ENCODE results near the gene GJC1. TPM values are rescaled to one million over a fixed set of nuclear protein-coding genes. Genes with fewer than 3 reads are reported as not detected.

The GJC1 gene
- total and polyA plus RNA-seq, 2 of the 8 experiments (the other 6 are each of a cell fraction or from before 2014, with no cell fraction given) = 29.1 to 154 TPM

GRCh38 chr17:44752953-44753861 is 76.9 kb downstream of the GJC1 start:
- Histone ChIP-seq H3K27me3 (replicated peaks in 1 of 4; ENCODE audit: control insufficient read depth in 3 of 4, extremely low read depth in 1 of 4, insufficient read depth in 3 of 4, low read length in 3 of 4) (peaks cover 8 to 15% (median 15%) of the 10 kb centered on the region in 4 experiments), H3K23ac (ENCODE audit: insufficient read length) (no peak overlapping the region), H3K27ac (ENCODE audit: low read depth, low read length) (no peak overlapping the region), H4K20me1 (replicated peaks in 1 of 2; ENCODE audit: control insufficient read depth in 1 of 2, insufficient read depth in 2 of 2, low read length in 2 of 2) (peaks cover 0 to 3% of the 10 kb centered on the region in 2 experiments), H3K4ac (replicated peaks; ENCODE audit: insufficient read length, low read depth, low read length) (no peak overlapping the region), H2BK5ac (ENCODE audit: low read depth, low read length) (no peak overlapping the region), H3K79me1 (ENCODE audit: low read depth, low read length) (no peaks in the 10 kb centered on the region), H3K4me1 (replicated peaks in 1 of 4; ENCODE audit: control insufficient read depth in 3 of 4, insufficient read depth in 4 of 4, low read length in 3 of 4) (no peaks in the 10 kb centered on the region; a peak in 1 of 7 replicates), H4K5ac (ENCODE audit: insufficient read length, low read depth, low read length) (no peak overlapping the region), H2AK5ac (ENCODE audit: low read depth, low read length) (no peak overlapping the region), H3K18ac (ENCODE audit: extremely low read depth, low read length) (no peak overlapping the region), H2AFZ (ENCODE audit: low read length) (no peak overlapping the region), H3K4me3 (ENCODE audit: extremely low read depth in 1 of 4, insufficient read depth in 2 of 4, low read depth in 3 of 4, low read length in 4 of 4) (no peak overlapping the region), H3K56ac (replicated peaks; ENCODE audit: insufficient read length, low read depth, low read length) (no peak overlapping the region), H3K9ac (replicated peaks in 1 of 4; ENCODE audit: extremely low read depth in 1 of 4, low read depth in 3 of 4, low read length in 3 of 4) (no peak overlapping the region), H3K4me2 (ENCODE audit: insufficient read depth in 1 of 2, low read depth in 2 of 2, low read length in 2 of 2) (no peak overlapping the region), H2BK120ac (replicated peaks; ENCODE audit: low read depth, low read length) (no peak overlapping the region), H4K91ac (replicated peaks; ENCODE audit: insufficient read length, low read length) (no peak overlapping the region), H3K14ac (ENCODE audit: insufficient read length) (no peak overlapping the region), H3K9me3 (ENCODE audit: insufficient read depth in 2 of 2, low read depth in 1 of 2, low read length in 1 of 2) (no peaks in the 10 kb centered on the region), H3K79me2 (ENCODE audit: control insufficient read depth in 1 of 2, insufficient read depth in 2 of 2, low read length in 2 of 2) (no peaks in the 10 kb centered on the region), H2BK12ac (ENCODE audit: low read depth, low read length) (no peak overlapping the region), H2BK20ac (ENCODE audit: low read length) (no peak overlapping the region), H3K36me3 (ENCODE audit: control insufficient read depth in 2 of 4, insufficient read depth in 4 of 4, low read length in 3 of 4) (peaks cover 0 to 10% (median 1%) of the 10 kb centered on the region in 4 experiments; a peak in 3 of 8 replicates), H3K23me2 (ENCODE audit: low read depth, low read length) (no peaks in the 10 kb centered on the region), H2BK15ac (ENCODE audit: low read length) (no peak overlapping the region), H4K8ac (ENCODE audit: extremely low read depth, insufficient read depth, low read length) (no peak overlapping the region)
- WGBS, 2 experiments (ENCODE audit: extremely low coverage in 1 of 2, insufficient coverage in 1 of 2, insufficient read length in 1 of 2, insufficient replicate concordance in 2 of 2, low coverage in 1 of 2, low lambda C conversion rate in 2 of 2, missing lambda C conversion rate in 1 of 2) = 90% methylated on average over 17 of the region's 17 CpGs; no CpG with 5 or more reads in 1 of the 2 experiments
- POLR2A ChIA-PET (ENCODE audit: partially characterized antibody) = interaction anchor here (0.6 to 1.9 kb wide), 5 partner anchors 11 to 259 kb away, joined by 3 to 7 read pairs (median 3); no protein-coding TSS in a partner anchor
- DNase-seq (ENCODE audit: low read depth in 1 of 2, low spot score in 2 of 2) = no peak
- no peak for TF ChIP-seq CBX8 (IDR thresholded peaks at IDR 0.05; ENCODE audit: borderline replicate concordance, low read depth, low read length)
- CTCF ChIA-PET (ENCODE audit: partially characterized antibody) = interaction anchor here (1.2 to 2.3 kb wide), 8 partner anchors 10 to 112 kb away, joined by 3 to 8 read pairs (median 5); partner anchors contain the start of gene HIGD1B
- FAIRE-seq = no peak

Data from H1 (cell line).